Endometrial microvascular endothelial cells (primary cell): ENCODE data around the gene NPAS2. TPM values are rescaled to one million over a fixed set of nuclear protein-coding genes. Genes with fewer than 3 reads are reported as not detected.

ENCODE experiments used
- in situ Hi-C: cut with HindIII; loops from 2 replicates; pipeline ENCODE4 v1.10.0; 2017; ENCODE audit warnings: low sequenced_read_pairs, low pct_unique_long_range_greater_than_20kb; ENCODE audit errors: inconsistent ontology term
- total RNA-seq: library from RNA; depleted of rRNA; stranded (reverse); fragments of >200 nt; gene quantifications from one replicate; pipeline ENCODE4 v1.2.3, GENCODE V29; 2015; ENCODE audit errors: inconsistent ontology term

NPAS2 gene
- total RNA-seq, 1 donor from 2014 or later: 0.93 TPM

DNA sequence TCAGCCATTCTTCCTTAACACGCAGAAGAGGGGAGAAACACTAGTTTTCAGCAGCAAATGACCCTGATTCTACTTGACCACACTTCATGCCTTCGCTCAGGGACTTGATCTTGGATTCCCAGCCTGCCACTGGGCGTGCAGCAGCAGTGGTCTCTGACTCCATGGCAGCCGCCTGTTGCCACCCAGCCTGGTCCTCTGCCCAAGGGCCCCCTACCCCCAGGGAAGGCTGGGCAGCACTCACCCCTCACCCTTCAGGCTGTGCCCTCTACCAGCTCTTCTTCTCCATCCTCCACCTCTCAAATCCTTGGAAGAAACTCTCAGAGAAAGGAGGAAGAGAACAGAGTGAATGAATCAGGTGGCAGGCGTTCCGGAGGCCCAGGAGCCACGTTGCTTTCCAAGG, 150.1 kb downstream of the NPAS2 start:
- in situ Hi-C loops: no loop called here

DNA sequence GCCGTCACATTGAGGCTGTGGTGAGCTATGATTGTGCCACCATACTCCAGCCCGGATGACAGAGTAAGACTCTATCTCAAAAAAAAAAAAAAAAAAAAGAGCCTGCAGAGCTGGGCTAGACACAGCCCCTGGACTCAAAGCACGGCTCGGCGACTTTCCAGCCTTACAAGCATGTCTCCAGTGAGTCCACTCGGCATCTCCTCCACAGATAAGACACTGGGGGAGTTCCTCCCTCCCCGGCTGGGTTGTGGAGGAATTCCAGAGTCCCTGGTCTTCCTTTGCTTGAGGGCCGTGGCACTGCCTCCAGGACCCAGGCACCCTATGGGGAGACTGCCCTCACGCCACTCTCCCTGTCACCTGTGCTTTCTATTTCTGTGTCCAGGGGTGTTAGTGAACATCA, 151.3 kb downstream of the NPAS2 start:
- in situ Hi-C loops: no loop called here

DNA sequence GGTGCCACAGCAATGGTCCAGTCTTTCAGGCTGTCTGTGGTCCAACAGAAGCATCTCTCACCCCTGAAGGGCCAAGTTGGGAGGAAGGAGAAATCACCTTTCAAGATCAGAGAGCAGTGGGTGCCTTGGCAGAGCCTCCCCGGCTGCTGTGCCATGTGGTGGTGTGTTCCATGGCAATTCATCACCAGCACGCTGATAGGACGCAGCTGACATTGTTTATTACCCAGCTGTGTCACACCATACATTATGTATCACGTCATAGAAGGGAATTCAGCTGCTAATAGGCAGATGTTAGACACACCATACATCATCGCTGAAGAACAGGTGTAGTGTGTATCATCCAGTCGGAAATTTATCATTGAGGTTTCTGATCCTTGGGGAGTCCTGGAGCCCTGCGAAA, 152.5 kb downstream of the NPAS2 start:
- in situ Hi-C loops: no loop called here

DNA sequence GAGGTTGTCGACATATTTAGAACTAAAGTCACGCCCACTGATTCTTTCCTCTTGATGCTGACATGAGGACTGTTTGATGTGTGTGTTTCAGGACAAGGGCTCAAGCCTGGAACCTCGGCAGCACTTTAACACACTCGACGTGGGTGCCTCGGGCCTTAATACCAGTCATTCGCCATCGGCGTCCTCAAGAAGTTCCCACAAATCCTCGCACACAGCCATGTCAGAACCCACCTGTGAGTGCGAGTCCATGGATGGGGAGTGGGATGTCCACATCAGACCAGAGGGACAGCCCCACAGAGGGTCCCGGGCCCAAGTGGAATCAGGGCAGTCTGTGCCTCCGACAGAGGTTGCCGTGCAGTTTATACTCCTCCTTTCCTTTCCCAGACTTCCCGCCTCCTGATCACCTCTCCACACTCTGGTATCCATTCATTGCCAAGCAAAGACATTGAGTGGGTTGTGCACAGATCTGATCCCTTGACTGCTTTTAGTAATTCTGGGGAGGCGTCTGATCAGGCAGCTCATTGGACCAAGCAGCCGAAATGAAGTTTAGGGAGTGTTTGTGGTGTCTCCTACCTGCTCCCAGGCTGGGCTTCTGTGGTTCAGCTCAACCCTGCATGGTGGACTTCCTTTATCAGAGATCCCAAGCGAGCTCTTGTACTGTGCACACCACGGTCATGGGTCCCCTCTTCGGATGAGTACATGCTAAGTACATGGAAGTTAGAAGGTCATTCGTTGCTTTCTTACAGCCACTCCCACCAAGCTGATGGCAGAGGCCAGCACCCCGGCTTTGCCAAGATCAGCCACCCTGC, 155.0 kb downstream of the NPAS2 start:
- in situ Hi-C loops: no loop called here

GRCh38 chr2:100975521-100975785, 155.5 kb downstream of the NPAS2 start:
- in situ Hi-C loops: no loop called here

DNA sequence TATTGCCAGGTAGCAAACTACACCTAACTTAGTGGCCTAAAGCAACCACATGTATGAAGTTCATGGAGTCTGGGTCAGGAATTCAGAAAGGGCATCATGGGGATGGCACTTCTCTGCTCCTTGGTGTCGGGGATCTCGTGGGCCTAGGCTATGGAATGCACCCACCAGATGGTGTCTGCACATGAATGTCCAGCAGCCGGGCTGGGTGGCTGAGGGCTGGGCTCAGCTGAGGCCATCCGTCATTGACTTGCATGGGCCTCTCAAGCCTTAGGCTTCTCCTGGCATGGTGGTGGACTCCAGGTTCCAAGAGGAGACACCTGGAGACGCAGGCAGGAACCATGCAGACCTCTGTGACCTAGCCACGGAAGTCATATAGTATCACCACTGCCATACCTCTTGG, 156.1 kb downstream of the NPAS2 start:
- in situ Hi-C loops: no loop called here

- in situ Hi-C loops: no loop called here
Measured at GRCh38 chr2:100976645-100977391, 156.9 kb downstream of the NPAS2 start.

- in situ Hi-C loops: no loop called here
Measured at GRCh38 chr2:100977511-100977910, 157.6 kb downstream of the NPAS2 start.

- in situ Hi-C loops: no loop called here
Measured at GRCh38 chr2:100978582-100979191, 158.7 kb downstream of the NPAS2 start.

DNA sequence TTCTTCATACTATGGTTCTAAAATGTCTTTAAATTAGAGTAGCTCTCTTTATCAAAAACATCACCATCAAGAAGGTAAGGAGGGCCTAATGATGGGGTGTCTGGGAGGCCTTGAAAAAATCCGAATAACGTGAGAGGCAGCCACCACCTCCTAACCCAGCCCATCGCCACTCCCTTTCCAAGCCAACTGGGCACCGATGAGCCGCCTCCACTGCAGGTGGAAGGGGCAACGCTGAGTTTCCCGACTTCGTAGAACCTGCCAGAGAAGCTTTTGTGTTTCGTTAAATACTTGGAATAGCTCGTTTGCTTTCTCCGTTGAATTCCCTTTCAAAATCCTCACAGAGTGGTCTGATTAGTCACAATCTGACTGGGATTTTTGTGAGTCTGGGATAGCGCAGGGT, 160.1 kb downstream of the NPAS2 start:
- in situ Hi-C loops: no loop called here

DNA sequence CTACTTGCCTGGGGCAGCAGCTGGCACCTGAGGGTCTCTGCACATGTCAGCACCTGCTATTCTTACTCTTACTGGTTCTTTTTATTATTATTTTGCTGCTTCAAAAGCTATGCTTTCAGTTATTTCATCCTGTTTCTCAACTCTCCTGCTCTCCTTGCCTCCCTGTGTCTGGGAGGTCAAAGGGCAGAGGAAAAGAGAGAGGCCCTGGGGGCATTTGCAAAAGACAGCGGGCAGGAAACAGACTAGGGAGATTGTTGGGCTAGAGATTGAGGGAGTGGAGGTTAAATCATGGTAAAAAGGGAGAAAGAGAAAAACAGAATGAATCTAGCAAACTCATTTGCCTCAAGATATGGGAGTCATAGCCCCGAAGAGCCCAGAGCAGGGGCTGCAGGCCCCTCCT, 161.1 kb downstream of the NPAS2 start:
- in situ Hi-C loops: no loop called here

- in situ Hi-C loops: no loop called here
Measured at GRCh38 chr2:100982431-100982861, 162.5 kb downstream of the NPAS2 start.

- in situ Hi-C loops: no loop called here
Measured at GRCh38 chr2:100983201-100983600, 163.3 kb downstream of the NPAS2 start.

DNA sequence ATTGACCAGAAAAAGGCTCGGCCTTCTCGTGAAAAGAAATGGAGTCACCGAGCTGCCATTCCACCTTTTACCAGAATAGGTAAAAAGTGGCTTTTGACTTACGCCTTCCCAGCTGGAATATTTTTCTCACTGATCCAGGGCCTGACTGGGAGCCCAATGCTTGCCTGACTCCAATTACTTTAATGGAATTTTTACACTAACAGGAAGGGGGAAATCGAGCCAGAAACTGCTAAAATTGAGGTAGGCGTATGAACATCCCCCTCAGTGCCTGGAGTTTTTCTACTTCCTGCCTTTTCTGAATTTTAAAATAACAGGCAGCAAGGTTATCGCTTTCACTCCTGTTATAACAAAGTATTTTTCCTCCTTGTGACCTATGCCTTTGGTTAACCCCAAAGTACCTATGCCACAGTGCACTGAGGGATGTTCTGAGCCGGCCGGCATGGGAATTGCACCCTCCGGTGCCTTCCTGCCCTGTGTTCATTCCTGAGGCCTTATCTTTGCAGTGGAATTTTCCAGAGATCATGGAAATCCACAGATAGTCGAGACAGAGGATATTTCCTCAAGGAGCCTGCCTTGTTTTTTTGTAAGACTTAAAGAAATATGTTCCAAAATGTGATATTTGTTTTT, 163.9 kb downstream of the NPAS2 start:
- in situ Hi-C loops: no loop called here

- in situ Hi-C loops: no loop called here
Measured at GRCh38 chr2:100984892-100985307, 165.0 kb downstream of the NPAS2 start.

- in situ Hi-C loops: no loop called here
Measured at GRCh38 chr2:100986157-100986556, 166.2 kb downstream of the NPAS2 start.

GRCh38 chr2:100987536-100987935, 167.6 kb downstream of the NPAS2 start:
- in situ Hi-C loops: no loop called here

DNA sequence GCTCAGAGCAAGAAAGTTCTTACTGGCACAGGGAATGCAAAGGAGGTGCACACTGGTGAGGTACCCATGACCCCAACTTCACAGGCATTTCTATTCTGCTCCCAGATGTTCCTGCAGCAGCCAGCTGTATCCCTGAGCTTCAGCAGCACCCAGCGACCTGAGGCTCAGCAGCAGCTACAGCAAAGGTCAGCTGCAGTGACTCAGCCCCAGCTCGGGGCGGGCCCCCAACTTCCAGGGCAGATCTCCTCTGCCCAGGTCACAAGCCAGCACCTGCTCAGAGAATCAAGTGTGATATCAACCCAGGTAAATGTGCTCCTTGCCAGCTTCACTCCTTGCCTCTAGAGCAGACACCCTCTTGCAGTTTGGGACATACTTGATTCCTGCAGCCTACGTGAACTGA, 168.0 kb downstream of the NPAS2 start:
- in situ Hi-C loops: no loop called here

- in situ Hi-C loops: no loop called here
Measured at GRCh38 chr2:100988630-100989417, 168.9 kb downstream of the NPAS2 start.
